HL-60 (cell line): ENCODE results near the gene CCDC102A.

ENCODE experiments used
- CTCF ChIP-seq: IDR thresholded peaks from one replicate; pipeline ENCODE4 v1.5.1; 2011; ENCODE audit warnings: low read length, control low read depth, inconsistent platforms; ENCODE audit not compliant: insufficient read depth
- GABPA ChIP-seq: IDR thresholded peaks from 2 replicates; pipeline ENCODE4 v1.6.1; 2012; ENCODE audit warnings: low read depth
- POLR2AphosphoS5 ChIP-seq: IDR thresholded peaks from 2 replicates; pipeline ENCODE4 v1.6.1; 2012; ENCODE audit warnings: low read depth
- REST ChIP-seq: IDR thresholded peaks from 2 replicates; pipeline ENCODE4 v1.6.1; 2012; ENCODE audit warnings: low read depth; ENCODE audit not compliant: insufficient replicate concordance

- no peak for TF ChIP-seq GABPA
- TF ChIP-seq POLR2AphosphoS5 = no peak
- TF ChIP-seq CTCF = no peak
- TF ChIP-seq REST = no peak
These were observed 5.7 kb downstream of the CCDC102A start for GRCh38 chr16:57530522-57531252.
